Hepatocyte (in vitro differentiated cells): Measurements from ENCODE around the gene CPT1A.

Experiments
- CTCF ChIP-seq: fragments of 200-600 bp; sonication (generic); IDR thresholded peaks from 2 replicates; pipeline ENCODE4 v1.5.1; 2016; ENCODE audit warnings: antibody characterized with exemption, mild to moderate bottlenecking; ENCODE audit not compliant: poor library complexity
- EZH2phosphoT487 ChIP-seq: fragments of 200-600 bp; sonication (generic); IDR thresholded peaks from one replicate; pipeline ENCODE4 v1.6.1; 2018; ENCODE audit warnings: antibody characterized with exemption, mild to moderate bottlenecking, low read depth, moderate library complexity; ENCODE audit not compliant: unreplicated experiment, severe bottlenecking

- peak; percentile 40 for TF ChIP-seq CTCF
- no peak for TF ChIP-seq EZH2phosphoT487
These were observed 13.7 kb upstream of the CPT1A start for GRCh38 chr11:68855205-68855981.
